HL-60 (cell line): ENCODE data around the gene ANKS1B.

ENCODE experiments used
- DNase-seq, 2 experiments: peaks; one replicate each; pipeline ENCODE4 v3.0.0-alpha.2; 2010 to 2020; ENCODE audit warnings: low read depth in 1 of 2, low spot score in 1 of 2
- H3K27ac ChIP-seq: fragments of 250-450 bp; sonication (Bioruptor Pico); replicated peaks from 2 replicates; pipeline ENCODE4 v1.5.1; 2020; ENCODE audit warnings: mild to moderate bottlenecking, moderate library complexity
- H3K27me3 ChIP-seq: fragments of 250-450 bp; sonication (Bioruptor Pico); 2 replicates; pipeline ENCODE4 v1.5.1; 2021; ENCODE audit warnings: mild to moderate bottlenecking, moderate library complexity; ENCODE audit not compliant: insufficient read depth, poor library complexity, severe bottlenecking
- H3K4me3 ChIP-seq: replicated peaks from 2 replicates; pipeline ENCODE4 v1.5.1; 2011; ENCODE audit warnings: mild to moderate bottlenecking, control low read depth, low read length; ENCODE audit not compliant: insufficient read depth
- CTCF ChIP-seq: IDR thresholded peaks from one replicate; pipeline ENCODE4 v1.5.1; 2011; ENCODE audit warnings: low read length, control low read depth, inconsistent platforms; ENCODE audit not compliant: insufficient read depth
- GABPA ChIP-seq: IDR thresholded peaks from 2 replicates; pipeline ENCODE4 v1.6.1; 2012; ENCODE audit warnings: low read depth
- POLR2AphosphoS5 ChIP-seq: IDR thresholded peaks from 2 replicates; pipeline ENCODE4 v1.6.1; 2012; ENCODE audit warnings: low read depth
- REST ChIP-seq: IDR thresholded peaks from 2 replicates; pipeline ENCODE4 v1.6.1; 2012; ENCODE audit warnings: low read depth; ENCODE audit not compliant: insufficient replicate concordance
- SPI1 ChIP-seq: IDR thresholded peaks from 2 replicates; pipeline ENCODE4 v1.6.1; 2012; ENCODE audit warnings: low read depth, mild to moderate bottlenecking, borderline replicate concordance

The ANKS1B gene

GRCh38 chr12:99374023-99374422 is 610.7 kb downstream of the ANKS1B start:
- DNase-seq, result no peak
- no peak overlapping the region for H3K27ac ChIP-seq
- no peaks in the 10 kb centered on the region for H3K27me3 ChIP-seq
- no peak overlapping the region for H3K4me3 ChIP-seq
- TF ChIP-seq GABPA (no peak), CTCF (no peak), SPI1 (no peak), POLR2AphosphoS5 (no peak)

- H3K4me3 ChIP-seq, result no peak overlapping the region
- H3K27ac ChIP-seq, result no peak overlapping the region
- H3K27me3 ChIP-seq, result no peaks in the 10 kb centered on the region
- no peak for DNase-seq
- TF ChIP-seq CTCF, result no peak
- no peak for TF ChIP-seq POLR2AphosphoS5
- no peak for TF ChIP-seq SPI1
- no peak for TF ChIP-seq GABPA
- no peak for TF ChIP-seq REST
Observed at GRCh38 chr12:99372257-99372920, 612.3 kb downstream of the ANKS1B start.

- H3K27ac ChIP-seq, result no peak overlapping the region
- no peak for DNase-seq
- no peaks in the 10 kb centered on the region for H3K27me3 ChIP-seq
- H3K4me3 ChIP-seq, result no peak overlapping the region
- no peak for TF ChIP-seq SPI1
- TF ChIP-seq CTCF, result no peak
- TF ChIP-seq REST, result no peak
- no peak for TF ChIP-seq POLR2AphosphoS5
- TF ChIP-seq GABPA, result no peak
Observed at GRCh38 chr12:99370421-99371138, 614.2 kb downstream of the ANKS1B start.
